ENCODE results near the gene ZNF500. TPM values are rescaled to one million over a fixed set of nuclear protein-coding genes. Genes with fewer than 3 reads are reported as not detected.

The ZNF500 gene
- total RNA-seq, 1 donor from 2014 or later, result 14.6 TPM

DNA sequence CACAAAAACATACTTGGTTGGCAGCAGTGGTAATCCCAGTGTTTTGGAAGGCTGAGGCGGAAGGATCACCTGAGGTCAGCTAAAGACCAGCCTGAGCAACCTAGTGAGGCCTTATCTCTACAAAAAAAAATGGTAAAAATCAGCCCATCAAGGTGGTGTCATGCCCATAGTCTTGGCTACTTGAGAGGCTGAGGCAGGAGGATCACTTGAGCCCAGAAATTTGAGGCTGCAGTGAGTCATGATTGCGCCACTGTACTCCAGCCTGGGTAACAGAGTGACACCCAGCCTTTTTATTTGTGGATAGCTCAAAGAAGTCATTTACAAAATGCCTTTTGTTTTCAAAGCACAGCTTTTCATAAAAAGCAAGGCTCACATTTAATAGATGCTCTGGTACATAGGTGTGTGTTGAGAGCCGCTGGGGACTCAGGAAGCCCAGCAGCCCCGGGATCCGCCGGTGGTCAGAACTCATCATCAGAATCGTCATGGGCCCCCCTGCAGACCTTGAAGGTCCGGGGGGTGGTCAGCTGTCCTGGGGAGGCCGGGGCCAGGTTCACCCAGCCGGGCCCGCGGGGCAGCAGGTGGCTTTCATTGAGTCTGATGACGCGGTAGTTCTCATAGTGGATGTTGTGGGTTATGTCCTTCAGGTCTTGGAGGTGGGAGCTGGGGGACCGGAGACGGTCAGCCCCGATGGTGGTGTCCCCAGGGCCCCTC, 10.5 kb upstream of the ZNF500 start:
- Histone ChIP-seq H3K9ac (ENCODE audit: low read length) (no peak overlapping the region), H3K36me3 (ENCODE audit: insufficient read depth, low read length) (no peaks in the 10 kb centered on the region), H3K4me2 (ENCODE audit: low read length) (no peak overlapping the region), H3K4me3 (ENCODE audit: insufficient read depth, low read depth, low read length) (no peak overlapping the region), H3K27me3 (ENCODE audit: insufficient read depth, low read length) (no peaks in the 10 kb centered on the region), H2AFZ (ENCODE audit: low read depth, low read length) (no peak overlapping the region), H3K9me3 (ENCODE audit: insufficient read depth, low read depth, low read length) (no peaks in the 10 kb centered on the region), H4K20me1 (ENCODE audit: insufficient read depth, low read length) (no peaks in the 10 kb centered on the region), H3K79me2 (ENCODE audit: insufficient read depth, low read length) (no peaks in the 10 kb centered on the region), H3K27ac (ENCODE audit: low read depth, low read length) (no peak overlapping the region), H3K4me1 (ENCODE audit: insufficient read depth, low read length) (no peaks in the 10 kb centered on the region)
- peaks cover 3% of the 10 kb centered on the region for H3K4me1 Mint-ChIP-seq (ENCODE audit: low read depth, unreplicated experiment)
- no peak for FAIRE-seq
- TF ChIP-seq CTCF (IDR thresholded peaks at IDR 0.05; ENCODE audit: insufficient read depth, low read depth, low read length), result no peak
- no peak for TF ChIP-seq EZH2 (IDR thresholded peaks at IDR 0.05; ENCODE audit: insufficient read depth, low read length)
- no peak overlapping the region for H3K4me3 Mint-ChIP-seq (ENCODE audit: unreplicated experiment)
- H3K27me3 Mint-ChIP-seq (ENCODE audit: low read depth, unreplicated experiment), result no peaks in the 10 kb centered on the region
- peaks cover 3% of the 10 kb centered on the region for H3K9me3 Mint-ChIP-seq (ENCODE audit: unreplicated experiment)
- no peak for DNase-seq (ENCODE audit: low read depth)
- H3K27ac Mint-ChIP-seq (ENCODE audit: unreplicated experiment), result no peak overlapping the region
- peaks cover 1% of the 10 kb centered on the region for H3K36me3 Mint-ChIP-seq (ENCODE audit: low read depth, unreplicated experiment)

GRCh38 chr16:4776141-4776705, 9.3 kb upstream of the ZNF500 start:
- peaks cover 3% of the 10 kb centered on the region for H3K9me3 Mint-ChIP-seq (ENCODE audit: unreplicated experiment)
- TF ChIP-seq CTCF (IDR thresholded peaks at IDR 0.05; ENCODE audit: insufficient read depth, low read depth, low read length) (no peak), EZH2 (IDR thresholded peaks at IDR 0.05; ENCODE audit: insufficient read depth, low read length) (no peak)
- Histone ChIP-seq H3K4me2 (ENCODE audit: low read length) (no peak overlapping the region), H2AFZ (ENCODE audit: low read depth, low read length) (no peak overlapping the region), H4K20me1 (ENCODE audit: insufficient read depth, low read length) (no peaks in the 10 kb centered on the region), H3K27ac (ENCODE audit: low read depth, low read length) (no peak overlapping the region), H3K79me2 (ENCODE audit: insufficient read depth, low read length) (no peaks in the 10 kb centered on the region), H3K4me3 (ENCODE audit: insufficient read depth, low read depth, low read length) (no peak overlapping the region), H3K27me3 (ENCODE audit: insufficient read depth, low read length) (no peaks in the 10 kb centered on the region), H3K4me1 (ENCODE audit: insufficient read depth, low read length) (no peaks in the 10 kb centered on the region), H3K9me3 (ENCODE audit: insufficient read depth, low read depth, low read length) (no peaks in the 10 kb centered on the region), H3K36me3 (ENCODE audit: insufficient read depth, low read length) (no peaks in the 10 kb centered on the region), H3K9ac (ENCODE audit: low read length) (no peak overlapping the region)
- DNase-seq (ENCODE audit: low read depth) (no peak), FAIRE-seq (no peak)
- peaks cover 3% of the 10 kb centered on the region for H3K4me1 Mint-ChIP-seq (ENCODE audit: low read depth, unreplicated experiment)
- H3K27ac Mint-ChIP-seq (ENCODE audit: unreplicated experiment), result no peak overlapping the region
- H3K27me3 Mint-ChIP-seq (ENCODE audit: low read depth, unreplicated experiment), result no peaks in the 10 kb centered on the region
- H3K4me3 Mint-ChIP-seq (ENCODE audit: unreplicated experiment), result no peak overlapping the region
- H3K36me3 Mint-ChIP-seq (ENCODE audit: low read depth, unreplicated experiment), result peaks cover 1% of the 10 kb centered on the region

DNA sequence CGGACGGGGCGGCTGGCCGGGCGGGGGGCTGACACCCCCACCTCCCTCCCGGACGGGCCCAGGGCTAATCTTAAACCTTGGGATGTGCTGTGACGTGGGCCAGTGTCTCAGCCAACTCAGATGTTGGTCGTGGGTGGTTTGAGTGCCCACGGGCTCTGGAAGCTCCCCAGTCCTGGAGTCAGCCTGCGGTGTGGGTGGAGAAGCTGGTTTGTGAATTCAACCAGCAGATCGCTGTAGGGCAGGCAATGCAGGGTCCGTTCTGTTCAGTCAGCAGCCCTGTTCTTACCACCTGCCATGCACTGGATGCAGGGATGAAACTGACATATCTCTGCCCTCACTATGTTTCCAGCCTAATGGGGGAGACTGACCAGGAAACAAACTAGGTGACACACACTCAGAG, 8.0 kb upstream of the ZNF500 start:
- FAIRE-seq, result no peak
- no peaks in the 10 kb centered on the region for H3K36me3 ChIP-seq (ENCODE audit: insufficient read depth, low read length)
- TF ChIP-seq EZH2 (IDR thresholded peaks at IDR 0.05; ENCODE audit: insufficient read depth, low read length), result no peak
- TF ChIP-seq CTCF (IDR thresholded peaks at IDR 0.05; ENCODE audit: insufficient read depth, low read depth, low read length), result no peak

More for the DNA sequence above, 8.0 kb upstream of the ZNF500 start:
- Histone ChIP-seq H3K27me3 (ENCODE audit: insufficient read depth, low read length) (no peaks in the 10 kb centered on the region), H3K4me2 (ENCODE audit: low read length) (no peak overlapping the region), H3K9me3 (ENCODE audit: insufficient read depth, low read depth, low read length) (no peaks in the 10 kb centered on the region), H3K4me3 (ENCODE audit: insufficient read depth, low read depth, low read length) (no peak overlapping the region), H4K20me1 (ENCODE audit: insufficient read depth, low read length) (no peaks in the 10 kb centered on the region), H3K4me1 (ENCODE audit: insufficient read depth, low read length) (no peaks in the 10 kb centered on the region), H2AFZ (ENCODE audit: low read depth, low read length) (no peak overlapping the region), H3K27ac (ENCODE audit: low read depth, low read length) (no peak overlapping the region), H3K79me2 (ENCODE audit: insufficient read depth, low read length) (no peaks in the 10 kb centered on the region), H3K9ac (ENCODE audit: low read length) (no peak overlapping the region)
- H3K4me1 Mint-ChIP-seq (ENCODE audit: low read depth, unreplicated experiment), result no peaks in the 10 kb centered on the region
- peaks cover 1% of the 10 kb centered on the region for H3K36me3 Mint-ChIP-seq (ENCODE audit: low read depth, unreplicated experiment)
- H3K4me3 Mint-ChIP-seq (ENCODE audit: unreplicated experiment), result no peak overlapping the region
- H3K27ac Mint-ChIP-seq (ENCODE audit: unreplicated experiment), result no peak overlapping the region
- no peaks in the 10 kb centered on the region for H3K9me3 Mint-ChIP-seq (ENCODE audit: unreplicated experiment)
- no peak for DNase-seq (ENCODE audit: low read depth)
- no peaks in the 10 kb centered on the region for H3K27me3 Mint-ChIP-seq (ENCODE audit: low read depth, unreplicated experiment)

Data from astrocyte (in vitro differentiated cells and primary cell).